RWPE1 (cell line): ENCODE data around the gene RADIL.

Source experiments
- CTCF ChIA-PET: fragments of 350-600 bp; sonication (Branson Sonifier 250); formaldehyde crosslinking; extraction: SDS; loops from one replicate; lab custom pipeline; 2021; lab: Yijun Ruan, JAX
- POLR2A ChIA-PET: fragments of 400-600 bp; formaldehyde crosslinking; extraction: SDS; loops from one replicate; lab custom pipeline; 2020; ENCODE audit warnings: antibody characterized with exemption; ENCODE audit not compliant: low non-redundant PET; lab: Yijun Ruan, JAX
- DNase-seq: peaks from one replicate; pipeline ENCODE4 v3.0.0; 2012; ENCODE audit warnings: low spot score
- H3K27ac ChIP-seq: fragments of 450-650 bp; 2 replicates; pipeline ENCODE4 v1.5.1; 2017
- CTCF ChIP-seq: fragments of 450-650 bp; conservative IDR thresholded peaks from 2 replicates; pipeline ENCODE4 v1.5.1; 2017; ENCODE audit warnings: low read depth, mild to moderate bottlenecking

RADIL gene

GRCh38 chr7:4788627-4789189 lies 94.8 kb downstream of the RADIL start:
- POLR2A ChIA-PET: no interaction called here
- no peak for DNase-seq
- peak overlapping the region; percentile 18 for H3K27ac ChIP-seq
- TF ChIP-seq CTCF: no peak
- CTCF ChIA-PET: no interaction called here

- DNase-seq: no peak
- H3K27ac ChIP-seq: no peak overlapping the region
- ChIA-PET POLR2A (no interaction called here), CTCF (no interaction called here)
- TF ChIP-seq CTCF: no peak
These were observed 95.4 kb downstream of the RADIL start for GRCh38 chr7:4787947-4788626.

GRCh38 chr7:4787541-4787940 lies 96.0 kb downstream of the RADIL start:
- TF ChIP-seq CTCF: no peak
- ChIA-PET POLR2A (no interaction called here), CTCF (interaction anchor here (0.5 kb wide), 1 partner anchor 662 kb away, joined by 3 read pairs; no protein-coding TSS in a partner anchor)
- no peak overlapping the region for H3K27ac ChIP-seq
- no peak for DNase-seq

GRCh38 chr7:4786015-4786414 lies 97.5 kb downstream of the RADIL start:
- DNase-seq: no peak
- TF ChIP-seq CTCF: no peak
- POLR2A ChIA-PET: no interaction called here
- CTCF ChIA-PET: no interaction called here
- no peak overlapping the region for H3K27ac ChIP-seq

GRCh38 chr7:4785371-4785770 lies 98.1 kb downstream of the RADIL start:
- no peak overlapping the region for H3K27ac ChIP-seq
- POLR2A ChIA-PET: no interaction called here
- no peak for DNase-seq
- no peak for TF ChIP-seq CTCF
- CTCF ChIA-PET: no interaction called here

- TF ChIP-seq CTCF: no peak
- CTCF ChIA-PET: no interaction called here
- POLR2A ChIA-PET: no interaction called here
- H3K27ac ChIP-seq: no peak overlapping the region
- DNase-seq: no peak
These were observed 98.7 kb downstream of the RADIL start for GRCh38 chr7:4784799-4785198.
